ENCODE data around the gene UCN2. TPM values are rescaled to one million over a fixed set of nuclear protein-coding genes. Genes with fewer than 3 reads are reported as not detected.

The UCN2 gene
- polyA plus RNA-seq, 3 donors, result 0.61 TPM; not detected in 2

GRCh38 chr3:48514431-48515227 is 49.0 kb downstream of the UCN2 start:
- Histone ChIP-seq H4K20me1 (ENCODE audit: insufficient read depth, low read length) (no peaks in the 10 kb centered on the region), H3K4me1 (ENCODE audit: control insufficient read depth in 1 of 2, insufficient read depth in 2 of 2, low read length in 2 of 2) (peaks cover 4 to 17% of the 10 kb centered on the region in 2 donors), H3K27me3 (ENCODE audit: control insufficient read depth in 2 of 2, insufficient read depth in 2 of 2, low read length in 2 of 2) (no peaks in the 10 kb centered on the region), H3K9ac (ENCODE audit: insufficient read depth, low read length, poor library complexity, severe bottlenecking) (no peak overlapping the region), H3K27ac (ENCODE audit: low read depth in 1 of 2, low read length in 2 of 2) (no peak overlapping the region), H2AFZ (ENCODE audit: insufficient read depth, low read depth, low read length, poor library complexity, severe bottlenecking) (no peak overlapping the region), H3K9me3 (replicated peaks in 1 of 2; ENCODE audit: control insufficient read depth in 1 of 2, insufficient read depth in 1 of 2, low read length in 2 of 2) (no peaks in the 10 kb centered on the region), H3K4me2 (replicated peaks; ENCODE audit: extremely low read depth, low read length, poor library complexity, severe bottlenecking) (no peak overlapping the region), H3K79me2 (ENCODE audit: insufficient read depth, low read length) (no peaks in the 10 kb centered on the region), H3K36me3 (replicated peaks in 1 of 2; ENCODE audit: control insufficient read depth in 1 of 2, insufficient read depth in 2 of 2, low read length in 2 of 2) (peaks cover 20 to 24% of the 10 kb centered on the region in 2 donors), H3K4me3 (replicated peaks in 1 of 3; ENCODE audit: low read depth in 2 of 3, low read length in 3 of 3) (no peak overlapping the region)
- no peak overlapping the region for H3K4me3 Mint-ChIP-seq
- TF ChIP-seq CTCF (IDR thresholded peaks at IDR 0.05), result no peak
- peaks cover 20% of the 10 kb centered on the region for H3K4me1 Mint-ChIP-seq
- DNase-seq, result no peak
- peaks cover 21 to 33% of the 10 kb centered on the region in 2 donors for H3K36me3 Mint-ChIP-seq
- H3K27ac Mint-ChIP-seq, result peak overlapping the region in 2 of 7 donors; percentile 24 to 58
- intact Hi-C loops (cut with micrococcal nuclease), result no loop called here
- peaks cover 0 to 1% (median 0%) of the 10 kb centered on the region in 7 donors for H3K9me3 Mint-ChIP-seq
- no peaks in the 10 kb centered on the region for H3K27me3 Mint-ChIP-seq (ENCODE audit: low read depth in 3 of 3)
- 59% methylated on average over 3 of the region's 8 CpGs for WGBS (ENCODE audit: insufficient coverage)

Small RNAs within 50 kb of the gene (small RNA-seq; reads per million reads assigned to genes)
- not detected for gene MIR6823 (ENCODE audit: insufficient read length, low read depth)

Other genes with a start within 250 kb of the UCN2 start
- gene SPINK8, start 230.1 kb downstream of the UCN2 start, polyA plus RNA-seq, result not detected
- gene FBXW12, start 191.6 kb downstream of the UCN2 start, polyA plus RNA-seq, result not detected
- gene PLXNB1, start 133.7 kb downstream of the UCN2 start, polyA plus RNA-seq, result 1 to 10 TPM in 1 of 3 donors, under 1 TPM in 1, not detected in 1; 0.14 to 4.3 TPM
- gene CCDC51, start 123.7 kb downstream of the UCN2 start, polyA plus RNA-seq, result 1 to 10 TPM; 3.6 to 5.9 (median 5.4) TPM
- gene TMA7, start 123.5 kb downstream of the UCN2 start, polyA plus RNA-seq, result 100 to 1,000 TPM; 301 to 559 (median 478) TPM
- gene ATRIP, start 117.0 kb downstream of the UCN2 start, polyA plus RNA-seq, result 1 to 10 TPM; 1.8 to 4.7 (median 2.8) TPM
- gene SHISA5, start 59.6 kb downstream of the UCN2 start, polyA plus RNA-seq, result 100 to 1,000 TPM; 147 to 266 (median 242) TPM
- gene PFKFB4, start 7.0 kb downstream of the UCN2 start, polyA plus RNA-seq, result 10 to 100 TPM; 32.2 to 44.9 (median 34.9) TPM
- 1 to 10 TPM in 1 of 3 donors, under 1 TPM in 1, not detected in 1; 0.37 to 1.9 TPM for gene COL7A1, start 31.5 kb upstream of the UCN2 start, polyA plus RNA-seq
- 100 to 1,000 TPM; 326 to 409 (median 350) TPM for gene UQCRC1, start 45.9 kb upstream of the UCN2 start, polyA plus RNA-seq
- gene TMEM89, start 58.0 kb upstream of the UCN2 start, polyA plus RNA-seq, result under 1 TPM in 1 of 3 donors, not detected in 2; 0.21 TPM
- 10 to 100 TPM; 16.3 to 92.8 (median 20.4) TPM for gene SLC26A6, start 71.7 kb upstream of the UCN2 start, polyA plus RNA-seq
- gene CELSR3, start 99.1 kb upstream of the UCN2 start, polyA plus RNA-seq, result under 1 TPM in 1 of 3 donors, not detected in 2; 0.95 TPM
- 10 to 100 TPM in 1 of 3 donors, 1 to 10 TPM in 2; 4.2 to 14.8 (median 4.3) TPM for gene NCKIPSD, start 122.1 kb upstream of the UCN2 start, polyA plus RNA-seq
- 10 to 100 TPM; 16.5 to 53.8 (median 18.7) TPM for gene IP6K2, start 153.4 kb upstream of the UCN2 start, polyA plus RNA-seq

All from CD14-positive monocyte (primary cell).